NCI-H2107 treated with DMSO at 0.1 percent for 48 hours (cell line): ENCODE measurements around the gene HOXA11.

ENCODE experiments used
- DNase-seq: peaks from one replicate; lab custom pipeline; 2025; ENCODE audit not compliant: unreplicated experiment; lab: John Stamatoyannopoulos, UW

The HOXA11 gene

DNA sequence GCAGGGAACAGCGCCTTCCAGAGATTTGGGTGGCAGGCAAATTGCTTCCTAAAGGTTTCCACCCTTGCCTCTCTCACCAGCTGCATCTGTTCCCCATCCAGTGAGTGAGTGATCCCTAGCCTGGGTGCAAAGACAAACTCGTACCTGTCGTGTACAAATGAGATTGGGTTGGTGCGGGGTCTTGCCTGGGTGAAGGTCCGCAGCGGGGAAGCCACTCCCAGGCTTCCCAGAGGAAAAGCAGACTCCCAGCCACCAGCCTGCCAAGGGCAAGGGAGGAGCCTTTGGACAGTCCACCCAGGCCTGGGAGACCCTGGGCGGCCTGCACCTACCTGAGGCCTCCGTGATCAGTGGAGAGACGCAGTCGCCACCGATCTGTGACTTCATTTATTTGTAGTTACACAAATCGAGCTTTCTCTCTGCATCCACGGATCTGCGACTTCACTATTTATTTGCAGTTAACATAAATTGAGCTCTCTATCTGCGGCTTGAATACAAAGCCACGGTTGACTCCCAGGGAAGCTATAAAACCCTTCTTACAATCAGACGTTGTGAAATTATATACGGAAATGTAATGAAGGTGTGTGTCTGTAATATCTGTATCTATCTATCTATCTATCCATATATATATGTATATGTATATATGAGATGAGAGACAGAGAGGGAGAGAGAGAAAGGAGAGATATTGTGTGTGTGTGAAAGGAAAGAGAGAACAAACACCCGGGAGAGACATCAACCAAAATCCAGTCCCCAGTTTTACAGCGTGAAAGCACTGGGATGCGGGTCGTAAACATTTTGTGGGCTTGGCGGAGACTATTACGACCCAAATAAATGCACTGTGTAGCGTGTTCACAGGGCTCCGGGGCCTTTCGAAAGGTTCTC lies 25.5 kb downstream of the HOXA11 start:
- no peak for DNase-seq

DNA sequence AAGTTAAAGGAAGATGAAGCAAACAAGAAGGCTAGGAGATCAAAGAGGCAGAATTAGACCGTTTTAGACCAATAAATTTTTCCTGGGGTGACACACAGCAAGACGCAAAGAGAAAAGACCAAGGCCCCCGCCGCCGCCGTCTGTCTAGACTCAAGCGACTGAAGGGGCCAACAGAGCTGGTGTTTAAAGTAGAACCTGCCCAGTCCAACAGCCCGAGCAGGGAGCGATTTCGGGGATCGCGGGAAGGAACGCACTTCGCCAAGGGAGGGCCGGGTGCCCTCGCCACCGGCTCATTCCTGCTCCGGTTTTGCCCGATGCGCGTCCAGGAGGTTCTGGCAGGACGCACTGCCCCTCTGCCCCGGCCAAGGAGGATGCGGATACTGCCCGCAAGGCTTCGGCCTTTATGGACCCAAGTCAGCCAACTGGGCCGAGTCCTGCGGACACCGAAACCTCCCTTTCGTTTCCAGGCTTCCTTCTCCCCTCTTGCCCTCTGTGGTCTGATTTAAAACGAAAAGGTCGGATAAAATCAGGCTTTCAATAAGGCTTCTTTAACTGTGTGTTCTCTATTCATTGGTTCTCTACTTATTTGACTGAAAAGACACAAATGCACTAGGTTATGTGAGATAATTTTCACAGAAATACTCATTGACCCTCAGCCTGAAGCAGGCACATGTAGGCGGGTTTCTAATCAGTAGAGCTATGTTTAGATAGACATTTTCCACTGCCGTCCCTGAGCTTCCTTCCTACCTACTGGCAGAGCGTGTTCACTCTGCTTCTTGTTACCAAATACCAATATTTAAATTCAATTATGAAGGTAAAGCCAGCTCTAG lies 26.4 kb downstream of the HOXA11 start:
- DNase-seq, result no peak

DNA sequence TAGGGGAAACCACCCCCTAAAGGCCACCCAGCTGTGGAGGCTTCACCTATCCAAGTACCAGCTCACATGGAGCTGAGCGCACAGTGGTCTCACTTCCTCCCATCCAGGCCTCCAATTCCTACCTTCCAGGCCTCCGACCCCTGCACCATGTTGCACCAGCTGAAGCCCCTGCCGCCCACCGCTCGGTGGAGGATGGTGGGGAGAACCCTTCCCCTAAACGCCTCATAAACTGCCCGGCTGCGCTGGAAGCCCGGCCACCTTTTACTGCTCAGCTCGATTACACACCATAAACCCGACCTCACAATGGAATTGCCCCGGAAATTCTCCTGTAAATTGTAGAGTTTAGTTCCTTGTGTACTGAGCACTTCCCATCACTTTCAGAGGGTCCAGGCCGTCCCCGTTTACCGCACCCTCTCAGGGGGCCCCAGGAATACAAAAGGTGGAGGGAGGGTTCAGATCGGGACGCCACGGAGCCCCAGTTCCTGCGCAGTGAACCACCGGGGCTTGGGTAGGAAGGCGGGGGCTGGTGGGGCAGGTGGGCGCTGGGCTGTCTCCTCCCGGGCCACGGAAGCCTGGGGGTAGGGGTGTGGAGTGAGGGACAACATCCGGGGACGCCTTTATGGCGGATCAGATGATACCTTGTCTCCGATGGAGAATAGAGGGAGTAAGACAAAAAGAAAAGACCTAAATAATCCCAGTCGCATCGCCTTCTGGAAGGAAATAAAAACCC lies 27.2 kb downstream of the HOXA11 start:
- no peak for DNase-seq

DNA sequence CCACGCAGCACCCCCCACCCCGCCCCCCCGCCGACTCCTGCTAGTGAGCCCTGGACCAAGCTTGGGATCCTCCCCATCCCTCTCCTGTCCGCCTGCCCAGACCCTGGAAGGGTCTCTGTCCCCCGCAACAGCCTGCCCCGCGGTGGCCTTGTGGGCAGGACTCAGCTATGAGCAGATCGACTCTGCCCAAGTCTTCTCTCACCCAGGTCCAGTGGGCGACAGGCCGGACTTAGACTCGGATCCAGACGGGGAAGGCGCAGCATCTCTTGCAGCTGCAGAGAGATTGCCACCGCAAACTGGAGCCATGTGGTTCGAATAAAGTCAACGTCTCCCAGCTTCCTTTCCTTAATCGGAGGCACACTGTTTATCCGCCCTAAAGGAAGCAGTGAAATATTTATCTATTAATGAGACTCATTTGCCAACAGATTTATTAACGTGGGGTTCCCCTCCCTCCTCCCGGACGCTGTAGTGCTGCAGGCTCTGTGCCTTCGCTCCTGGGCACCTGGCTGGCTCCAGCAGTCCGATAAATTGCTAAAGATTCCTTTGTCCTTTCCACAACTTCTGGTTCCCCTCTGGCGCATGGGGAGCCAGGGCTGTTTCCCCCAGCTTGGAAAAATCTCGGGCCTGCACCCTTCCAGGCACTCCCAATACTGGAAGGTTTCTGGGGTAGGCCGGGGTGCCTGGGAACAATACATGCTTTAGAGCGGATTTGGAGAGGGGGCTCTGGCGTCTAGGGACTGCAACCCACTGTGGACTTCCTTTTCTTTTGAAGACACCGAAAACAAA lies 27.9 kb downstream of the HOXA11 start:
- no peak for DNase-seq

- no peak for DNase-seq
These were observed 28.5 kb downstream of the HOXA11 start, which contains the start of gene HOXA7 for GRCh38 chr7:27156508-27156898. Gene HOXA7, minus strand, starts transcription at chr7:27156675. Its CDS starts 130 bp downstream, at chr7:27156545.

DNA sequence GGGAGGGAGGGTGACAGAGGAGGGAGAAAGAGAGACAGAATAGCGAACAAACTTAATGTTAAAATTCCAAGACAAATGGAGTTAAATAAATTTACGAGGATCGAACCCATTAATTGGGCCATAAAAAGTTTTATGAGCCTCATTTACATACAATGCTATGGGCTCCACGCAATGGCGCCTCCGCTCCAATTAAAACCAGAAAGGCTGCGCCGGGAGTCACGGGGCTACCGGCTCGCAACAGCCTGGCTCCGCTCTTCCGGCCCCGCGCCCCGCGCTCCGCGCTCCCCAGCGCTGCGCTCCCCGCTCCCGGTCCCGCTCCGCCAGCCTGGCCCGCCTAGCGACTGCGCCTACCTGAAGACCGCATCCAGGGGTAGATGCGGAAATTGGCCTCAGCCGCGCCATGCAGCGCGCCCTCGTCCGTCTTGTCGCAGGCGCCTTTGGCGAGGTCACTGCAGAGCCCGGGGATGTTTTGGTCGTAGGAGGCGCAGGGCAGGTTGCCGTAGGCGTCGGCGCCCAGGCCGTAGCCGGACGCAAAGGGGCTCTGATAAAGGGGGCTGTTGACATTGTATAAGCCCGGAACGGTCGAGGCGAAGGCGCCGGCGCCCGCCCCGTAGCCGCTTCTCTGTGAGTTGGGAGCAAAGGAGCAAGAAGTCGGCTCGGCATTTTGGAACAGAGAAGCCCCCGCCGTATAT lies 29.1 kb downstream of the HOXA11 start:
- no peak for DNase-seq

DNA sequence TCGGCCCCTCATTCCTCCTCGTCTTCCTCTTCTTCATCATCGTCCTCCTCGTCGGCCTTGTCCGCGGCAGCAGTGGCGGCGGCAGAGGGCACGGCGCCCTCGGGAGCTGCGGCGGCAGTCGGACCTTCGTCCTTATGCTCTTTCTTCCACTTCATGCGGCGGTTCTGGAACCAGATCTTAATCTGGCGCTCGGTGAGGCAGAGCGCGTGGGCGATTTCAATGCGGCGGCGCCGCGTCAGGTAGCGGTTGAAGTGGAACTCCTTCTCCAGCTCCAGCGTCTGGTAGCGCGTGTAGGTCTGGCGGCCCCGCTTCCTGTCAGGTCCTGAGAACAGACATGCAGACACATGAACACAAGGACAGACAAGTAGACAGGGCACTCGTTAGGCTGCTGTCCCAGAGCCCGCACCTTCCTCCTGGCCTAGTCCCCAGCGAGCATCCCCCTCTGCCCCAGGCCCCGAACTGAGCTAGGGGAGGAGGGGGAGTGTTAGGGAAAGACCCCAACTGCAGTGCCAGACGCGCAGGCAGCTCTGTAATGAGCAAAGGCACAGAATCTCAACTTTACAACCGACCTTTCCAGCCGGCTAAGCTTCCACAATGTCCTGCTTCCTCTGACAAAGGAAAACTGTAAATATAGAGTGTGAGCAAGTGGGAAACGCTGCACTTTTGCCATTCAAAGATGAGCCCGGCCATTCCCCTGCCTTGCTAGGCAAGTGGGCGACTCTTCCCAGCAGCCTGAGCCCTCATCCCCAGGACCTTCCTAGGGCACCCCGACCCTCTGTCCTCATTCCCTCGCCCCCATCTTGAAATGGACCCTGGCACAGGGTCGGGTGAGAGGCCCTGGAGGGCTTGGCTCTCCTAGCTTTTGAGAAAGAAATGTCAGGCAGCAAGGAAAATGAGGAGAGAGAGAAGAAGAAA lies 29.9 kb downstream of the HOXA11 start:
- DNase-seq, result no peak

- DNase-seq, result no peak
These were observed 30.7 kb downstream of the HOXA11 start for GRCh38 chr7:27154369-27154768.

GRCh38 chr7:27153526-27153925 lies 31.5 kb downstream of the HOXA11 start:
- DNase-seq, result no peak

GRCh38 chr7:27152816-27153442 lies 32.1 kb downstream of the HOXA11 start:
- no peak for DNase-seq

GRCh38 chr7:27151931-27152815 lies 32.9 kb downstream of the HOXA11 start, which contains the start of gene HOXA3:
Gene HOXA3, minus strand, starts transcription at chr7:27152583. Its CDS starts 41,943 bp downstream, at chr7:27110640.
- no peak for DNase-seq

DNA sequence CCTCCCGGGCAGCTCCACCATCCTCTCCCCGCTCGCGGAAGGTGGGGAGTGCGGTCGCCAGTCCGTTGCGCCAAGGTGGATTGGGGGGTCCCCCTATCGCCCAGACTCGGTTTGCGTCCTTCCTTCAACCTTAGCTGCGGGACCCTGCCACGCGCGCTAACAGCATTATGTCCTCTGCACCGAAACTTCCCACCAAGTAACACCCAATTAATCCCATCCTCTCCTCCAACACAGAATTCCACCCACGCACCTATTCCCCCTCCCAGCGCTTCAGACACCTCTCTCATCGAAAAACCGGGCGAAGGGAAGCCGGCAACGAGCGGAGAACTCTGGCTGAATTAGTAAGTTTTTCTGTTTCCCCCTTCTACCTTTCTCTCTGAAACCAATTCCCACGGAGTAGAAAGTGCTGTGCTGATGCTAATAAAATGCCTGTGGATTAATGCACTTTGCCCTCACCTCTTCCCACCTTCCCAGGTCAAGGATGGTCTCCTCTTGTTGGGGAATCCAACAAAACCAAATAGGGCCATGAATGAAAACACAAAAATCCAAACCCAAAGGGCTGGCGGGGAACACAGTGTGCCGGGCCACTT lies 33.6 kb downstream of the HOXA11 start:
- DNase-seq, result no peak

- no peak for DNase-seq
These were observed 34.3 kb downstream of the HOXA11 start for GRCh38 chr7:27150568-27151340.

DNA sequence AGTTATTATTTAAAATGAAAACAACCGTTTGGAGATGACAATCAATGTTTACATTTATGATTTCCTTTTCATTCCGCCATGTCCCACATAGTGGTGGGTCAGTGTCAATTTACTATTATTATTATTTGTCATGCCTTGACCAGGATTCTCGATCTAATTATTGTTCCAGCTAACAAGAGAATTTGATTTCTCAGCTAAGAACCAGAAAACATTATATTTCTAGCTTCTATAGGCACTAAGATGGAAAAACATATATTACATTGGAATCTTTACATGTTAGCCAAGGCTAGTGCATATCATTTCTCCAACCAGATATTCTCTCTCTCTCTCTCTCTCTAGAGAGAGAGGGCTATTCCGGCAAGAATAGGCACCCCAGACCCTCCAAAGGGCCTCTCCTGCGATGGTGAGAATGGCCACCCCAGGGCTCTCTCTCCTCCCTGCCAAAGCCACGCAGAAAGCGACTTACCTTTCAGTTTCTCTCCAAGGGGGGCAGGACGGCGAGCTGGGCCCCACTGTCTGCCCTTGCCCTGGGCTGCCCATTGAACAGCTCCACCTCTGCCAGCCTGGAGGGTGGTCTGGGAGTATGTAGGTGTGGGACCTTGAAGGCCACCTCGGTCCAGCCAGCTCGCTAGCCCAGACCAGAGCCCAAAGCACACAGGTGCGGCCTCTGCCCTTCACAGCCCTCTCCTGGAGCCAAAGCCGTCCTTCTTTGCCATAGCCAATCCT lies 35.0 kb downstream of the HOXA11 start:
- no peak for DNase-seq
